Stimulated activated CD4-positive, alpha-beta T cell treated with anti-CD3 and anti-CD28 coated beads, Interleukin-1b, Interleukin-23, amount 100 ng/mL, for 24 hours (primary cell): ENCODE results near the gene CCDC83.
A peak's percentile ranks its signal among the peaks of the same experiment; 100 is the strongest.
"Not testable (repeated sequence)": the region's sequence is repeated elsewhere in the genome, so short reads cannot be mapped to it uniquely, and the experiment has no call there.

Experiments used
- DNase-seq, 4 experiments: peaks; one replicate each; pipeline ENCODE4 v3.0.0-alpha.2; 2020; ENCODE audit warnings: low read depth in 4 of 4, low spot score in 1 of 4

CCDC83 gene

GRCh38 chr11:85835263-85835662 lies 19.9 kb upstream of the CCDC83 start:
- DNase-seq: no peak

GRCh38 chr11:85835729-85836128 lies 19.5 kb upstream of the CCDC83 start:
- no peak for DNase-seq

GRCh38 chr11:85840932-85841331 lies 14.3 kb upstream of the CCDC83 start:
- DNase-seq: not testable (repeated sequence)

- DNase-seq: no peak
Observed at GRCh38 chr11:85843929-85844328, 11.3 kb upstream of the CCDC83 start.

GRCh38 chr11:85844439-85845123 lies 10.6 kb upstream of the CCDC83 start:
- DNase-seq: no peak

- DNase-seq: no peak
Observed at GRCh38 chr11:85845124-85845631, 10.0 kb upstream of the CCDC83 start.

- DNase-seq: no peak
Observed at GRCh38 chr11:85847436-85847835, 7.7 kb upstream of the CCDC83 start.

- no peak for DNase-seq
Observed at GRCh38 chr11:85848006-85848405, 7.2 kb upstream of the CCDC83 start.

- DNase-seq: no peak
Observed at GRCh38 chr11:85848556-85848955, 6.6 kb upstream of the CCDC83 start.

GRCh38 chr11:85852754-85853153 lies 2.4 kb upstream of the CCDC83 start:
- not testable (repeated sequence) for DNase-seq

GRCh38 chr11:85853541-85853940 lies 1.6 kb upstream of the CCDC83 start:
- not testable (repeated sequence) for DNase-seq

- DNase-seq: no peak
Observed at GRCh38 chr11:85854212-85854556, 999 bp upstream of the CCDC83 start.

- peak; percentile 63 to 86 (median 82) for DNase-seq
Observed at GRCh38 chr11:85854557-85855340, 434 bp upstream of the CCDC83 start.

- no peak for DNase-seq
Observed at GRCh38 chr11:85857098-85857497, 1.9 kb downstream of the CCDC83 start.

GRCh38 chr11:85859541-85859940 lies 4.4 kb downstream of the CCDC83 start:
- DNase-seq: not testable (repeated sequence)

GRCh38 chr11:85863855-85864254 lies 8.7 kb downstream of the CCDC83 start:
- DNase-seq: no peak

- DNase-seq: no peak
Observed at GRCh38 chr11:85866137-85866827, 11.1 kb downstream of the CCDC83 start.

GRCh38 chr11:85867751-85868150 lies 12.6 kb downstream of the CCDC83 start:
- DNase-seq: no peak

GRCh38 chr11:85869781-85870180 lies 14.6 kb downstream of the CCDC83 start:
- no peak for DNase-seq

- DNase-seq: no peak
Observed at GRCh38 chr11:85874265-85874664, 19.1 kb downstream of the CCDC83 start.

- no peak for DNase-seq
Observed at GRCh38 chr11:85875505-85875904, 20.3 kb downstream of the CCDC83 start.

GRCh38 chr11:85884581-85885021 lies 29.4 kb downstream of the CCDC83 start:
- DNase-seq: no peak
